ENCODE measurements around the gene RAI1.

DNA sequence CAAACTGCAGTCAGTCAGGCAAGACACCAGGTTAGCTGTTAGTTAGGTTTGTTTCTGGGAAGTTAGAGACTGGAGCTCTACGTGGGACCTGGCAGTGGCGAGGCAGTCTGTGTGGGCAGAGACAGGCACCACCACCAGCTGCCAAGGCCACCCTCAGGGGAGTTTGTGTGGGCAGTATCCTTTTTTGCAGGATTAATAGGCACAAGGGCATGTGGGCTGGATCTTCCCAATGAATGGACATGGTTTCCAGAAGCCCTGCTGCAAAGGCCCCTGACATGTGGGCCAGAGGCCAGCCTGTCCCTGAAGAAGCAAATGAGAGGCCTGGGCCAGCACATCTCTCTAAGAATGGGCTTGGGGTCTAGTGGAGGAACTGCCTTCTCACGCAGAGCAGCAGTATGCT lies 174.7 kb downstream of the RAI1 start:
- TF ChIP-seq, protein P1, sequence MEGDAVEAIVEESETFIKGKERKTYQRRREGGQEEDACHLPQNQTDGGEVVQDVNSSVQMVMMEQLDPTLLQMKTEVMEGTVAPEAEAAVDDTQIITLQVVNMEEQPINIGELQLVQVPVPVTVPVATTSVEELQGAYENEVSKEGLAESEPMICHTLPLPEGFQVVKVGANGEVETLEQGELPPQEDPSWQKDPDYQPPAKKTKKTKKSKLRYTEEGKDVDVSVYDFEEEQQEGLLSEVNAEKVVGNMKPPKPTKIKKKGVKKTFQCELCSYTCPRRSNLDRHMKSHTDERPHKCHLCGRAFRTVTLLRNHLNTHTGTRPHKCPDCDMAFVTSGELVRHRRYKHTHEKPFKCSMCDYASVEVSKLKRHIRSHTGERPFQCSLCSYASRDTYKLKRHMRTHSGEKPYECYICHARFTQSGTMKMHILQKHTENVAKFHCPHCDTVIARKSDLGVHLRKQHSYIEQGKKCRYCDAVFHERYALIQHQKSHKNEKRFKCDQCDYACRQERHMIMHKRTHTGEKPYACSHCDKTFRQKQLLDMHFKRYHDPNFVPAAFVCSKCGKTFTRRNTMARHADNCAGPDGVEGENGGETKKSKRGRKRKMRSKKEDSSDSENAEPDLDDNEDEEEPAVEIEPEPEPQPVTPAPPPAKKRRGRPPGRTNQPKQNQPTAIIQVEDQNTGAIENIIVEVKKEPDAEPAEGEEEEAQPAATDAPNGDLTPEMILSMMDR (IDR thresholded peaks at IDR 0.05) = no peak
- no peak for TF ChIP-seq POLR2A (IDR thresholded peaks at IDR 0.05)

Measured in lower leg skin (tissue), 3 donors.